GM12873 (cell line): Measurements from ENCODE around the gene TRIM38.

ENCODE experiments used
- CTCF ChIP-seq: IDR thresholded peaks from 2 replicates; pipeline ENCODE4 v1.5.1; 2012; ENCODE audit warnings: low read depth, mild to moderate bottlenecking, moderate library complexity, low read length, control low read depth; ENCODE audit not compliant: insufficient read depth; ENCODE audit errors: missing control alignments

Gene TRIM38

DNA sequence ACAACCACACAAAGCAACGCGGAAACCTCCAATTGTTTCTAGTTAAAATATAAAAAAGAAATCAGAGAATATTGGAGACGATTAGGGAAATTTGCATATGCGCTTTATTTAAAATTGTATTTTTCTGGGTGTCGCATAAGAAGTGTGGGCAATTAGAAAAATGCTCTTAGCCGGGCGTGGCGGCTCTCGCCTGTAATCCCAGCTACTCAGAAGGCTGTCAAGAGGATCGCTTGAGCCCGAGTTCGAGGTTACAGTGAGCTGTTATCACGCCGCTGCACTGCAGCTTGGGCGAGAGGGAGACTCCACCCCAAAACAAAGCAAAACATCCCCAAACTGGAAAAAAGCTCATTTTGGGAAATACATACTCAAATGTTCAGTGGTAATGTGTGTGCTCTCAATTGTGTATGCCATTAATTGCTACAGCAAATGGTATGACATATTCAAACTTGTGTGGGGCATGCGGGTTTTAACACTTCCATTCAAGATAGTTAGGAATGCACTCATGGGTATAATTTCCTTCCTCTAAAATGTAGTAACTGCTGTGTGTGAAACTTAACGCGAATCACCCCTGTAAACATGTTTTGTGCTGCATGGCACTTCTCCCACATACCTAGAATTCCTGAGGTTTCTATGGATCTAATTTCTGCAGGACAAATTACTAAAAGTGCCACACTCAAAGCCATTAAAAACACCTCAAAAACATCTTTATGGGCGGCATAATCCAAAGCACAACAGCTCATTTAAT is 69.9 kb downstream of the TRIM38 start:
- no peak for TF ChIP-seq CTCF

DNA sequence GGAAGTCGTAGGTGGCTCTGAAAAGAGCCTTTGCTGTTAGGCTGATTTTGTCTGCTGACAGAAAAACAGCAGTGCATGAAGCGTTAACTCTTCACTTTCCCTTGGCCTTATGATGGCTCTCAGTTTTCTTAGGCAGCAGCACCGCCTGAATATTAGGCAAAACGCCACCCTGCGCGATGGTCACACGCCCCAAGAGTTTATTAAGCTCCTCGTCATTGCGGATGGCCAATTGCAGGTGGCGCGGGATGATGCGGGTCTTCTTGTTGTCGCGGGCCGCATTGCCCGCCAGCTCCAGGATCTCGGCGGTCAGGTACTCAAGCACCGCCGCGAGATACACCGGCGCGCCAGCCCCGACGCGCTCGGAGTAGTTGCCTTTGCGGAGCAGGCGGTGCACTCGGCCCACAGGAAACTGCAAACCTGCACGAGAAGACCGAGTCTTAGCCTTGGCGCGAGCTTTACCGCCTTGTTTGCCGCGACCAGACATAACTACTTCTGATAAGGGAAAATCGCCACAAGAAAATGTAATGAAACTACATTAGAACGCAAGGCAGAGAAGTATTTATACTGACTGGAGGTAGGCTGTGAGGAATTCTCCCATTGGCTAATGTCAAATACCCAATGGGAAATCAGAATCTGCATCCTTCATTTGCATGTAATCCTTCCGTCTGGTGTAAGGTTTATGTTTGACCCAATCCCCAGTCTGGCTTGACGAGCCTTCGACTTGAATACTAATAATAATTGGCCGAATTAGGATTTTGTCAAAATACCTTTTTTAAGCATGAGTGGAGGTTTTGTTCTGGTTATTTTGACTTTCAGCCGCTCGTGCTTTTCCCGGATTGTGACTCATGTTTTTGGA is 70.7 kb downstream of the TRIM38 start:
- TF ChIP-seq CTCF = no peak

- no peak for TF ChIP-seq CTCF
These were observed 71.3 kb downstream of the TRIM38 start for GRCh38 chr6:26033941-26034354.

- no peak for TF ChIP-seq CTCF
These were observed 72.3 kb downstream of the TRIM38 start for GRCh38 chr6:26034905-26035304.
